Measurements from ENCODE around the gene ASB2. TPM values are rescaled to one million over a fixed set of nuclear protein-coding genes. Genes with fewer than 3 reads are reported as not detected.

Gene ASB2
- total and polyA plus RNA-seq, 10 donors: 6.6 to 18.0 (median 11.3) TPM

DNA sequence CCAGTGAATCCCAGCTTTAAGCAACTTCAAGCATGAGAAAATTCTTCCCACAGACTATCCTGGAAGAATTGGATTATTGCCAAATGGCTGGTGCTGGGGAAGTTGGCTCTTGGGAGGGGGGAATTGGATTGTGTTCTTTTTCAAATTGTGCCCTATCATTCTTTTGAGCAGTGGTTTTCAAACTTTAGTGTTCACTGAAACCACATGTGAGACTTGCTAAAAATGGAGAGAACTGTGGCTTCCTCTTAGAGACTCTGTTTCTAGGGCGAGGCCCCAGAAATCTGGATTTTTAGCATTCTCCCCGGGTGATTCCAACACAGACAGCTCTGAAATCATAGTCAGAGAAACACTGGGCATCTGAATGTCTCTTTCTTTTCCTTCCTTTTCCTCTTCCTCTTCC is 35.4 kb upstream of the ASB2 start:
- H3K4me1 ChIP-seq: peaks cover 0 to 14% (median 7%) of the 10 kb centered on the region in 6 donors
- H3K27me3 ChIP-seq (replicated peaks in 1 of 7): peaks cover 0 to 33% (median 4%) of the 10 kb centered on the region in 7 donors
- intact Hi-C loops (cut with DNase I; ENCODE audit: low total_unique reads): no loop called here
- H3K27ac ChIP-seq: no peak overlapping the region
- WGBS, 5 donors: 11 to 22% (median 17%) methylated on average over 2 of the region's 2 CpGs
- H3K36me3 ChIP-seq: no peaks in the 10 kb centered on the region
- no peak for DNase-seq
- no peaks in the 10 kb centered on the region for H3K9me3 ChIP-seq
- no peak for TF ChIP-seq POLR2A (IDR thresholded peaks at IDR 0.05)
- H3K4me3 ChIP-seq: no peak overlapping the region

GRCh38 chr14:94010625-94011024 is 34.3 kb upstream of the ASB2 start:
- H3K36me3 ChIP-seq: no peaks in the 10 kb centered on the region
- H3K4me1 ChIP-seq: peaks cover 0 to 14% (median 7%) of the 10 kb centered on the region in 6 donors
- H3K27ac ChIP-seq: no peak overlapping the region
- WGBS, 5 donors: 76 to 94% (median 85%) methylated on average over 6 of the region's 6 CpGs
- DNase-seq: no peak
- H3K4me3 ChIP-seq: no peak overlapping the region
- TF ChIP-seq, protein P1, sequence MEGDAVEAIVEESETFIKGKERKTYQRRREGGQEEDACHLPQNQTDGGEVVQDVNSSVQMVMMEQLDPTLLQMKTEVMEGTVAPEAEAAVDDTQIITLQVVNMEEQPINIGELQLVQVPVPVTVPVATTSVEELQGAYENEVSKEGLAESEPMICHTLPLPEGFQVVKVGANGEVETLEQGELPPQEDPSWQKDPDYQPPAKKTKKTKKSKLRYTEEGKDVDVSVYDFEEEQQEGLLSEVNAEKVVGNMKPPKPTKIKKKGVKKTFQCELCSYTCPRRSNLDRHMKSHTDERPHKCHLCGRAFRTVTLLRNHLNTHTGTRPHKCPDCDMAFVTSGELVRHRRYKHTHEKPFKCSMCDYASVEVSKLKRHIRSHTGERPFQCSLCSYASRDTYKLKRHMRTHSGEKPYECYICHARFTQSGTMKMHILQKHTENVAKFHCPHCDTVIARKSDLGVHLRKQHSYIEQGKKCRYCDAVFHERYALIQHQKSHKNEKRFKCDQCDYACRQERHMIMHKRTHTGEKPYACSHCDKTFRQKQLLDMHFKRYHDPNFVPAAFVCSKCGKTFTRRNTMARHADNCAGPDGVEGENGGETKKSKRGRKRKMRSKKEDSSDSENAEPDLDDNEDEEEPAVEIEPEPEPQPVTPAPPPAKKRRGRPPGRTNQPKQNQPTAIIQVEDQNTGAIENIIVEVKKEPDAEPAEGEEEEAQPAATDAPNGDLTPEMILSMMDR (IDR thresholded peaks at IDR 0.05 in 8 of 11, conservative IDR thresholded peaks at IDR 0.05 in 3 of 11): no peak
- no peak for TF ChIP-seq POLR2A (IDR thresholded peaks at IDR 0.05)
- TF ChIP-seq POLR2AphosphoS5 (IDR thresholded peaks at IDR 0.05): no peak
- intact Hi-C loops (cut with DNase I; ENCODE audit: low total_unique reads): no loop called here
- H3K9me3 ChIP-seq: no peaks in the 10 kb centered on the region
- peaks cover 0 to 33% (median 4%) of the 10 kb centered on the region in 7 donors for H3K27me3 ChIP-seq (replicated peaks in 1 of 7)

DNA sequence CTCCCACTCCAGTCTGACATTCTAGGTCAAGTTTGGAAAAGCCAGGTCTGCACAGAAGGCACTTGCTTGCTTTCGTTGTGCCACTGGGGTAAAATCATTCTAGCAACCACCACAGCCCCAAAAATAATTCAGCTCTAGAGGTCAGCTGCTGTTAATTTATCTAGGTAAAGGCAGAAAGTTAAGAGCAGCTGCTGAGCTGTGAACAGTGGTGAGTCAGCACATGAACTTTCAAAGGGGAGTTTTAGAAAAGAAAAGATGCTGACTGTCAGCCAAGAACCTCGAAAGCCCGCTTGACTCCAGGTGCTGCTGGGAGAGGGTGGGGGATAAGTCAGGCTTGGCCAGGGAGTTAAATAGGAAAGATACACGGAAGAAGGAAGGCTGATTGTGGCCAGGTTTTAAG is 33.4 kb upstream of the ASB2 start:
- DNase-seq: no peak
- 30 to 51% (median 38%) methylated on average over 4 of the region's 4 CpGs for WGBS, 5 donors
- Histone ChIP-seq H3K27me3 (replicated peaks in 1 of 7) (peaks cover 0 to 34% (median 4%) of the 10 kb centered on the region in 7 donors), H3K4me1 (peaks cover 0 to 14% (median 7%) of the 10 kb centered on the region in 6 donors), H3K36me3 (no peaks in the 10 kb centered on the region), H3K9me3 (no peaks in the 10 kb centered on the region), H3K27ac (no peak overlapping the region), H3K4me3 (no peak overlapping the region)
- intact Hi-C loops (cut with DNase I; ENCODE audit: low total_unique reads): no loop called here
- no peak for TF ChIP-seq POLR2AphosphoS5 (IDR thresholded peaks at IDR 0.05)
- TF ChIP-seq, protein P1 (IDR thresholded peaks at IDR 0.05 in 8 of 11, conservative IDR thresholded peaks at IDR 0.05 in 3 of 11): no peak
- no peak for TF ChIP-seq POLR2A (IDR thresholded peaks at IDR 0.05)

DNA sequence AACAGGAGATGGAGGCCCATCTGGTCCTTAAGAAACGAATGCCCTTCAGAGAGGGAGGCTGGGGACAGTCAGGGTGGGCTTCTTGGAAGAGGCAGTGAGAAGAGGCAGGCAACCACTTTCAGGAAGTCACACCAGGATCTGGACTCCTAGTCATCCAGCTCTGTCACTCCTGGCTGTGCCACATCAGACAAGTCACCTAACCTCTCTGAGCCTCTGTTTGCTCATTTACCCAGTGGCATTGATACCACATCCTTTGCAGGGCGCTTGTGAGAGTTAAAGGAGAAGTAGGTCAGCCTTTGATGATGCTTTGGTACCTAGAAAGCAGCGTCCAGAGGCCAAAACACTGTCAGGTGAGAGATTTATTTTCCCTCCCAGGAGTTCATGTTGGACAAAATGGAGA is 31.9 kb upstream of the ASB2 start:
- Histone ChIP-seq H3K4me1 (peaks cover 0 to 14% (median 7%) of the 10 kb centered on the region in 6 donors), H3K4me3 (no peak overlapping the region), H3K36me3 (no peaks in the 10 kb centered on the region), H3K27ac (no peak overlapping the region), H3K9me3 (no peaks in the 10 kb centered on the region), H3K27me3 (replicated peaks in 1 of 7) (peaks cover 0 to 43% (median 4%) of the 10 kb centered on the region in 7 donors)
- TF ChIP-seq, protein P1 (IDR thresholded peaks at IDR 0.05 in 8 of 11, conservative IDR thresholded peaks at IDR 0.05 in 3 of 11): no peak
- TF ChIP-seq POLR2A (IDR thresholded peaks at IDR 0.05): no peak
- no peak for TF ChIP-seq POLR2AphosphoS5 (IDR thresholded peaks at IDR 0.05)
- intact Hi-C loops (cut with DNase I; ENCODE audit: low total_unique reads): no loop called here
- WGBS, 5 donors: 48 to 71% (median 63%) methylated on average over 3 of the region's 3 CpGs
- no peak for DNase-seq
